HepG2 (cell line): ENCODE data around the gene CDC37L1. TPM values are rescaled to one million over a fixed set of nuclear protein-coding genes. Genes with fewer than 3 reads are reported as not detected.

Experiments
- AGO1 ChIP-seq: fragments of 200-400 bp; formaldehyde crosslinking; IDR thresholded peaks from 2 replicates; pipeline ENCODE4 v1.6.1; 2017; ENCODE audit warnings: mild to moderate bottlenecking, low read depth, low read length, moderate library complexity; ENCODE audit not compliant: poor library complexity, severe bottlenecking
- ATAD3A ChIP-seq: sonication (generic); formaldehyde crosslinking; IDR thresholded peaks from 2 replicates; pipeline ENCODE4 v1.4.0; 2020; ENCODE audit warnings: missing genetic modification reagents
- FOXA1 ChIP-seq, 2 experiments: fragments of 450-650 bp in 1 of 2; sonication (generic) in 1 of 2; formaldehyde crosslinking in 1 of 2; IDR thresholded peaks; 2 replicates each; pipeline versions ENCODE4 v1.4.0 to v1.6.1; 2016 to 2020; ENCODE audit warnings: missing genetic modification reagents in 1 of 2
- GFI1 ChIP-seq: sonication (generic); formaldehyde crosslinking; IDR thresholded peaks from 2 replicates; pipeline ENCODE4 v1.5.0; 2020; ENCODE audit warnings: missing genetic modification reagents, mild to moderate bottlenecking, borderline replicate concordance
- ISL2 ChIP-seq: sonication (generic); formaldehyde crosslinking; IDR thresholded peaks from 2 replicates; pipeline ENCODE4 v1.5.0; 2020; ENCODE audit warnings: missing genetic modification reagents
- JUNB ChIP-seq: sonication (generic); formaldehyde crosslinking; IDR thresholded peaks from 2 replicates; pipeline ENCODE4 v1.8.0; 2022; ENCODE audit warnings: missing genetic modification reagents, mild to moderate bottlenecking, borderline replicate concordance
- KDM5A ChIP-seq: fragments of 200-600 bp; sonication (generic); IDR thresholded peaks from 2 replicates; pipeline ENCODE4 v1.7.0; 2018; ENCODE audit warnings: antibody characterized with exemption, mild to moderate bottlenecking, low read length, borderline replicate concordance
- KMT2A ChIP-seq: sonication (generic); formaldehyde crosslinking; IDR thresholded peaks from 2 replicates; pipeline ENCODE4 v1.4.0; 2020; ENCODE audit warnings: missing genetic modification reagents
- MED8 ChIP-seq: sonication (generic); formaldehyde crosslinking; IDR thresholded peaks from 2 replicates; pipeline ENCODE4 v1.8.1; 2023; ENCODE audit warnings: mild to moderate bottlenecking, missing genetic modification reagents; ENCODE audit not compliant: insufficient replicate concordance
- NBN ChIP-seq: fragments of 450-650 bp; conservative IDR thresholded peaks from 2 replicates; pipeline ENCODE4 v1.6.1; 2017
- NCOA2 ChIP-seq: sonication (generic); formaldehyde crosslinking; IDR thresholded peaks from 2 replicates; pipeline ENCODE4 v1.8.0; 2022; ENCODE audit warnings: inconsistent platforms
- NFYC ChIP-seq: IDR thresholded peaks from 2 replicates; pipeline ENCODE4 v1.6.1; 2016; ENCODE audit warnings: missing genetic modification reagents, missing compliant biosample characterization
- NONO ChIP-seq, 2 experiments: fragments of 450-650 bp in 1 of 2; sonication (generic) in 1 of 2; formaldehyde crosslinking in 1 of 2; IDR thresholded peaks in 1 of 2; conservative IDR thresholded peaks in 1 of 2; 2 replicates each; pipeline versions ENCODE4 v1.6.1 to v1.8.0; 2017 to 2022; ENCODE audit warnings: mild to moderate bottlenecking in 1 of 2, missing genetic modification reagents in 1 of 2, moderate library complexity in 1 of 2
- PBX2 ChIP-seq: IDR thresholded peaks from 2 replicates; pipeline ENCODE4 v1.6.1; 2016; ENCODE audit warnings: control low read depth
- RAD51 ChIP-seq: fragments of 450-650 bp; IDR thresholded peaks from 2 replicates; pipeline ENCODE4 v1.6.1; 2016; ENCODE audit warnings: borderline replicate concordance
- RELA ChIP-seq: sonication (generic); formaldehyde crosslinking; IDR thresholded peaks from 2 replicates; pipeline ENCODE4 v1.4.0; 2020; ENCODE audit warnings: missing genetic modification reagents
- TBP ChIP-seq: sonication (generic); formaldehyde crosslinking; IDR thresholded peaks from 2 replicates; pipeline ENCODE4 v1.5.0; 2020; ENCODE audit warnings: missing genetic modification reagents
- TRAFD1 ChIP-seq: sonication (generic); formaldehyde crosslinking; IDR thresholded peaks from 2 replicates; pipeline ENCODE4 v1.5.1; 2020; ENCODE audit warnings: missing genetic modification reagents, mild to moderate bottlenecking, borderline replicate concordance
- ZBTB2 ChIP-seq: sonication (generic); formaldehyde crosslinking; IDR thresholded peaks from 2 replicates; pipeline ENCODE4 v1.8.0; 2022; ENCODE audit warnings: low read depth, missing genetic modification reagents
- ZNF30 ChIP-seq: sonication (generic); formaldehyde crosslinking; IDR thresholded peaks from 2 replicates; pipeline ENCODE4 v1.5.0; 2020; ENCODE audit warnings: mild to moderate bottlenecking, missing genetic modification reagents
- ZNF44 ChIP-seq: sonication (generic); formaldehyde crosslinking; IDR thresholded peaks from 2 replicates; pipeline ENCODE4 v1.5.1; 2020; ENCODE audit warnings: mild to moderate bottlenecking, missing genetic modification reagents
- ZNF547 ChIP-seq: sonication (generic); formaldehyde crosslinking; IDR thresholded peaks from 2 replicates; pipeline ENCODE4 v1.5.1; 2020; ENCODE audit warnings: mild to moderate bottlenecking, missing genetic modification reagents
- ZNF598 ChIP-seq: sonication (generic); formaldehyde crosslinking; IDR thresholded peaks from 2 replicates; pipeline ENCODE4 v1.5.1; 2020; ENCODE audit warnings: mild to moderate bottlenecking, missing genetic modification reagents, borderline replicate concordance
- ZNF607 ChIP-seq: sonication (generic); formaldehyde crosslinking; IDR thresholded peaks from 2 replicates; pipeline ENCODE4 v1.5.1; 2020; ENCODE audit warnings: missing genetic modification reagents, mild to moderate bottlenecking, borderline replicate concordance
- polyA plus RNA-seq, 8 experiments: library from polyadenylated mRNA; depleted of rRNA in 3 of 8; stranded (reverse) in 7 of 8; unstranded in 1 of 8; fragments of >200 nt; fragmentation: Illumina TruSeq in 4 of 8; extraction: Trizol in 4 of 8; gene quantifications; 2 replicates each; pipeline versions ENCODE4 v1.2.1 to v1.2.3, GENCODE V29; 2011 to 2016; ENCODE audit warnings: low read depth in 4 of 8, missing spikeins in 1 of 8, mixed read lengths in 1 of 8; ENCODE audit not compliant: insufficient read depth in 1 of 8
- total RNA-seq, 5 experiments: library from RNA; depleted of rRNA; stranded (reverse); fragments of >200 nt; fragmentation: Illumina TruSeq; extraction: Trizol; gene quantifications; 2 replicates each; pipeline ENCODE4 v1.2.3, GENCODE V29; 2016; ENCODE audit warnings: low read depth in 1 of 5
- TF ChIP-seq, protein P1 (sequence below): sonication (generic); formaldehyde crosslinking; IDR thresholded peaks from 2 replicates; pipeline ENCODE4 v1.8.0; 2023; ENCODE audit warnings: mild to moderate bottlenecking, missing genetic modification reagents

The CDC37L1 gene
- total and polyA plus RNA-seq, 2 of the 13 experiments (the other 11 are each of a cell fraction or from before 2014, with no cell fraction given): 5.5 to 17.0 TPM

- TF ChIP-seq TRAFD1 (CRISPR knock-in tag) (no peak), ZBTB2 (CRISPR knock-in tag) (peak; percentile 82), FOXA1 (IDR thresholded peaks at IDR 0.05) (no peak), FOXA1 (CRISPR knock-in tag; IDR thresholded peaks at IDR 0.05) (0 out of 2 replicates have a peak, but pooled peaks have one; percentile 4), RELA (CRISPR knock-in tag) (0 out of 2 replicates have a peak, but pooled peaks have one; percentile 26), KDM5A (no peak; the same call in 1 of the 2 replicates), GFI1 (0 out of 2 replicates have a peak, but pooled peaks have one; percentile 8), ATAD3A (CRISPR knock-in tag) (0 out of 2 replicates have a peak, but pooled peaks have one; percentile 15), AGO1 (no peak), NCOA2 (CRISPR knock-in tag) (peak; percentile 48; the same call in 1 of the 2 replicates), JUNB (CRISPR knock-in tag) (peak; percentile 51; the same call in 1 of the 2 replicates), NBN (no peak), ZNF44 (no peak), ZNF607 (CRISPR knock-in tag) (peak; percentile 92), ZNF547 (CRISPR knock-in tag) (peak; percentile 79), ISL2 (CRISPR knock-in tag) (peak; percentile 61; the same call in 1 of the 2 replicates), MED8 (CRISPR knock-in tag) (peak; percentile 30), TBP (CRISPR knock-in tag) (peak; percentile 68), PBX2 (CRISPR knock-in tag) (no peak), KMT2A (peak; percentile 93), ZNF30 (no peak), ZNF598 (CRISPR knock-in tag) (peak; percentile 35; the same call in 1 of the 2 replicates), NONO (IDR thresholded peaks at IDR 0.05) (no peak), NONO (CRISPR knock-in tag; conservative IDR thresholded peaks at IDR 0.05) (peak; percentile 92), RAD51 (no peak), NFYC (CRISPR knock-in tag) (no peak)
- TF ChIP-seq, protein P1, sequence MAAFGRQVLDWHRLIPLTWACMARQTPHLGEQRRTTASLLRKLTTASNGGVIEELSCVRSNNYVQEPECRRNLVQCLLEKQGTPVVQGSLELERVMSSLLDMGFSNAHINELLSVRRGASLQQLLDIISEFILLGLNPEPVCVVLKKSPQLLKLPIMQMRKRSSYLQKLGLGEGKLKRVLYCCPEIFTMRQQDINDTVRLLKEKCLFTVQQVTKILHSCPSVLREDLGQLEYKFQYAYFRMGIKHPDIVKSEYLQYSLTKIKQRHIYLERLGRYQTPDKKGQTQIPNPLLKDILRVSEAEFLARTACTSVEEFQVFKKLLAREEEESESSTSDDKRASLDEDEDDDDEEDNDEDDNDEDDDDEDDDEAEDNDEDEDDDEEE: peak; percentile 7; the same call in 1 of the 2 replicates
These were observed 61.4 kb downstream of the CDC37L1 start, which contains the start of gene AK3 (continued) for GRCh38 chr9:4740638-4741364.
